ENCODE measurements around the gene DAPK3. TPM values are rescaled to one million over a fixed set of nuclear protein-coding genes. Genes with fewer than 3 reads are reported as not detected.

The DAPK3 gene
- total RNA-seq, 1 experiment from 2014 or later: 38.1 TPM

GRCh38 chr19:3936506-3937442 lies 34.1 kb downstream of the DAPK3 start:
- ChIA-PET POLR2A (ENCODE audit: unreplicated experiment) (no interaction called here), CTCF (no interaction called here)
- DNase-seq: no peak
- Histone ChIP-seq H3K4me3 (no peak overlapping the region), H3K9me2 (ENCODE audit: insufficient read depth) (no peaks in the 10 kb centered on the region), H3K27ac (no peak overlapping the region), H3K9me3 (ENCODE audit: insufficient read depth, low read depth) (no peaks in the 10 kb centered on the region), H4K20me1 (ENCODE audit: insufficient read depth) (no peaks in the 10 kb centered on the region), H3K36me3 (ENCODE audit: low read depth) (no peaks in the 10 kb centered on the region), H3F3A (ENCODE audit: insufficient read depth, low read depth) (no peaks in the 10 kb centered on the region), H3K79me2 (ENCODE audit: low read depth) (no peaks in the 10 kb centered on the region), H2AFZ (no peak overlapping the region), H3K4me2 (no peak overlapping the region), H3K4me1 (replicated peaks; ENCODE audit: insufficient read depth) (no peaks in the 10 kb centered on the region), H3K27me3 (ENCODE audit: insufficient read depth, low read depth) (no peaks in the 10 kb centered on the region)
- no TSS peak for BruUV-seq (replicated peaks)
- TF ChIP-seq CTCF (conservative IDR thresholded peaks at IDR 0.05) (no peak), EZH2 (IDR thresholded peaks at IDR 0.05; ENCODE audit: low read depth) (no peak)
- intact Hi-C loops (cut with micrococcal nuclease; ENCODE audit: unreplicated experiment): no loop called here

GRCh38 chr19:3932931-3933810 lies 37.7 kb downstream of the DAPK3 start, which contains the start of gene NMRK2:
Gene NMRK2, plus strand, starts transcription at chr19:3933069. Its CDS starts 603 bp downstream, at chr19:3933672.
- Histone ChIP-seq H2AFZ (no peak within 1 kb of the TSS), H3K9me3 (ENCODE audit: insufficient read depth, low read depth) (no peaks in the 10 kb centered on the region), H3K9me2 (ENCODE audit: insufficient read depth) (no peaks in the 10 kb centered on the region), H3K4me2 (peak within 1 kb of the TSS; percentile 63), H3K4me3 (no peak within 1 kb of the TSS), H3K27ac (no peak within 1 kb of the TSS), H4K20me1 (ENCODE audit: insufficient read depth) (no peaks in the 10 kb centered on the region), H3F3A (ENCODE audit: insufficient read depth, low read depth) (no peaks in the 10 kb centered on the region), H3K79me2 (ENCODE audit: low read depth) (no peaks in the 10 kb centered on the region), H3K36me3 (ENCODE audit: low read depth) (no peaks in the 10 kb centered on the region), H3K27me3 (ENCODE audit: insufficient read depth, low read depth) (no peaks in the 10 kb centered on the region), H3K4me1 (replicated peaks; ENCODE audit: insufficient read depth) (no peaks in the 10 kb centered on the region)
- TF ChIP-seq EZH2 (IDR thresholded peaks at IDR 0.05; ENCODE audit: low read depth) (no peak), CTCF (conservative IDR thresholded peaks at IDR 0.05) (no peak)
- no peak for DNase-seq
- intact Hi-C loops (cut with micrococcal nuclease; ENCODE audit: unreplicated experiment): no loop called here
- no TSS peak for BruUV-seq (replicated peaks)
- POLR2A ChIA-PET (ENCODE audit: unreplicated experiment): no interaction called here
- CTCF ChIA-PET: interaction anchor here (0.5 kb wide), 1 partner anchor 16 kb away, joined by 3 read pairs; no protein-coding TSS in a partner anchor

DNA sequence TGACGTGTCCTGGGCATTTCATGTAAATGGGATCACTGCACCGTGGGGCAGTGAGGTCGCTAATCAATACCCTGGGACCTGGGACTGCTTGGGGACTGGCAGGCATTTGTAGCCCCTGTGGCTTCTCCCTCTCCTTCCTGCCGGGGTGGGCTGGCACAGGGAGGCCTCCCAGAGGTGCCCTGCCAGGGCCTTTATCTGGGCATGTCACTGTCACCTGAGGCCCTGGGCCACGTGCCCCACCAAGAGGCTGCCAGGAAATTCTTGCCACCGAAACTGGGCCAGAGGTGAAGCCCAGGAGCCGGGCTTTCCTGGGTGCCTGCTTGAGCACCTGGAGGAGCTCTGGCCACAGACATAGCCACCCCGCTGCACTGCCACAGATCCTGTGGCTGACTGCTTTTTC lies 39.9 kb downstream of the DAPK3 start:
- Histone ChIP-seq H3K27ac (no peak overlapping the region), H3K27me3 (ENCODE audit: insufficient read depth, low read depth) (no peaks in the 10 kb centered on the region; the same call in 1 of the 2 replicates), H3K4me1 (replicated peaks; ENCODE audit: insufficient read depth) (no peaks in the 10 kb centered on the region), H3K79me2 (ENCODE audit: low read depth) (no peaks in the 10 kb centered on the region), H3K9me3 (ENCODE audit: insufficient read depth, low read depth) (no peaks in the 10 kb centered on the region), H3K4me2 (no peak overlapping the region), H2AFZ (no peak overlapping the region), H3K36me3 (ENCODE audit: low read depth) (no peaks in the 10 kb centered on the region), H3F3A (ENCODE audit: insufficient read depth, low read depth) (no peaks in the 10 kb centered on the region), H4K20me1 (ENCODE audit: insufficient read depth) (no peaks in the 10 kb centered on the region), H3K9me2 (ENCODE audit: insufficient read depth) (no peaks in the 10 kb centered on the region), H3K4me3 (no peak overlapping the region)
- no TSS peak for BruUV-seq (replicated peaks)
- CTCF ChIA-PET: no interaction called here
- intact Hi-C loops (cut with micrococcal nuclease; ENCODE audit: unreplicated experiment): no loop called here
- TF ChIP-seq CTCF (conservative IDR thresholded peaks at IDR 0.05) (no peak), EZH2 (IDR thresholded peaks at IDR 0.05; ENCODE audit: low read depth) (no peak)
- POLR2A ChIA-PET (ENCODE audit: unreplicated experiment): no interaction called here
- peak in 1 of 2 experiments; percentile 13 for DNase-seq

Measured in PC-9 (cell line).